ENCODE results near the gene APEH.

The APEH gene

GRCh38 chr3:49716169-49716568 lies 42.0 kb downstream of the APEH start:
- Histone ChIP-seq H3K9ac (ENCODE audit: insufficient read length) (no peak overlapping the region), H3K4me3 (no peak overlapping the region), H3K36me3 (ENCODE audit: insufficient read depth, low read length) (no peaks in the 10 kb centered on the region), H3K27ac (no peak overlapping the region), H3K9me3 (ENCODE audit: low read depth, low read length) (no peaks in the 10 kb centered on the region)
- TF ChIP-seq POLR2AphosphoS5 (IDR thresholded peaks at IDR 0.05; ENCODE audit: borderline replicate concordance, low read depth, low read length) (no peak), FOXP2 (optimal IDR thresholded peaks at IDR 0.05; ENCODE audit: control extremely low read depth, extremely low read length, insufficient read depth) (no peak), EZH2 (IDR thresholded peaks at IDR 0.05) (no peak)
- no peak for DNase-seq (ENCODE audit: low read depth, low spot score)

DNA sequence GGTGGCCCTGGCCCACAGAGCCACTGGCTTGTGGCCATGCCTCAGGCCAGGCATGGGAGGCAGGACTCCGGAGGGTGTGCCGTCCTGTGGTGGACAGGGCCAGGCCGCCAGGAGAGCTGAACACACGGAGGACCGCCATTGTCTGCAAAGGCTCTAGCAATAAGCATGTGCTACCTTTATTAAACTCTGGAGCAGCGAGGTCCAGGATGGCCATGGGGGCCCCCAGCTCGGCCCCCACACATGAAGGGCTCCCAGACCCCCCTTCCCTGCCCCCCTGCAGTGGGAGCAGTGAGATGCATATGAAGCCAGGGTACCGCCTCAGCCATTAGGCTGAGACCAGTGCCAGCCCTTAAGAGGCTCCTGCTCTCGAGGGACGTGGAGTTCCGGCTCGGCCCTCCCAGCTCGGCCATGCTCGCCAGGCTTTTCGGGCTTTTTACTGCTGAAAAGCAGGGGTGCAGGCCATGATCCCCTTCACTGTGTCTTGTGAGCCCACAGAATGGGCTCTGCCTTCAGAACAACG lies 42.6 kb downstream of the APEH start:
- Histone ChIP-seq H3K36me3 (ENCODE audit: insufficient read depth, low read length) (no peaks in the 10 kb centered on the region; the same call in 1 of the 2 replicates), H3K4me3 (no peak overlapping the region), H3K27ac (no peak overlapping the region), H3K9ac (ENCODE audit: insufficient read length) (no peak overlapping the region), H3K9me3 (ENCODE audit: low read depth, low read length) (no peaks in the 10 kb centered on the region)
- TF ChIP-seq FOXP2 (optimal IDR thresholded peaks at IDR 0.05; ENCODE audit: control extremely low read depth, extremely low read length, insufficient read depth) (no peak), POLR2AphosphoS5 (IDR thresholded peaks at IDR 0.05; ENCODE audit: borderline replicate concordance, low read depth, low read length) (no peak), EZH2 (IDR thresholded peaks at IDR 0.05) (no peak)
- no peak for DNase-seq (ENCODE audit: low read depth, low spot score)

DNA sequence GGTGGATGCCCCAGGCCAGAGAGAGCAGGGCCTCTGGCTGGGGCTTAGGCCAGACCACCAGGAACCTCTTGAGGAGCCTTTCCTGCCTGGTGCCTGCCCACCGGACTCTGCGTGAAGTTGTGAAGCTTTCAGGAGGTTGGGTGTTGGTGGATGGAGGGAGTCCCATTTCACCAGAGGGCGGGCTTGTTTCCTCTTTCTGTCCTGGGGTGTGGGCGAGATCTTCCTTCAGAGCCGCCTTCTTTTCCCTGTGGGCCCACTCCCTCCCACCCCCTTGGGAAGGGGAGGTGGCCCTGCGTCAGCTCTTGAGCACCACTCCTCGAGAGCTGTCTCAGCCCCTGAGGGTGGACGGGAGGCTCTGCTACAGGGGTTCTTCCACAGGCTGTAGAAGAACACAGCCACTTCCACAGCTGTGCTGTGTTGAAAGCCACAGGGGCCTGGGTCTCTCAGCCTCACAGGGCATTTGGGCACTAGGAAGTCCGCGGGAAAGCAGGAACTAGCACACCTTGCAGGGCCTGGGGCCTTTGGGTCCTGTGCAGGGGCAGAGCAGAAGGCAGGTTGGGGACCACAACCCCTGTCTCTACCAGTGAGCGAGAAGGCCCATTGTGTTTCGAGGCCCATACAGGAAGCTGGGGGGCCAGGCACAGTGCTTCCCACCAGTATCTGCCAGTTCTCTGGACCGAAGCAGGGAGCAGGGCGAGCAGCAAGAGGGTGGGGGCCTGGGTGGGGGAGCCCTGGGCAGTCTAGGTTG lies 43.2 kb downstream of the APEH start:
- no peaks in the 10 kb centered on the region; the same call in 1 of the 2 replicates for H3K36me3 ChIP-seq (ENCODE audit: insufficient read depth, low read length)
- no peak overlapping the region for H3K9ac ChIP-seq (ENCODE audit: insufficient read length)

DNA sequence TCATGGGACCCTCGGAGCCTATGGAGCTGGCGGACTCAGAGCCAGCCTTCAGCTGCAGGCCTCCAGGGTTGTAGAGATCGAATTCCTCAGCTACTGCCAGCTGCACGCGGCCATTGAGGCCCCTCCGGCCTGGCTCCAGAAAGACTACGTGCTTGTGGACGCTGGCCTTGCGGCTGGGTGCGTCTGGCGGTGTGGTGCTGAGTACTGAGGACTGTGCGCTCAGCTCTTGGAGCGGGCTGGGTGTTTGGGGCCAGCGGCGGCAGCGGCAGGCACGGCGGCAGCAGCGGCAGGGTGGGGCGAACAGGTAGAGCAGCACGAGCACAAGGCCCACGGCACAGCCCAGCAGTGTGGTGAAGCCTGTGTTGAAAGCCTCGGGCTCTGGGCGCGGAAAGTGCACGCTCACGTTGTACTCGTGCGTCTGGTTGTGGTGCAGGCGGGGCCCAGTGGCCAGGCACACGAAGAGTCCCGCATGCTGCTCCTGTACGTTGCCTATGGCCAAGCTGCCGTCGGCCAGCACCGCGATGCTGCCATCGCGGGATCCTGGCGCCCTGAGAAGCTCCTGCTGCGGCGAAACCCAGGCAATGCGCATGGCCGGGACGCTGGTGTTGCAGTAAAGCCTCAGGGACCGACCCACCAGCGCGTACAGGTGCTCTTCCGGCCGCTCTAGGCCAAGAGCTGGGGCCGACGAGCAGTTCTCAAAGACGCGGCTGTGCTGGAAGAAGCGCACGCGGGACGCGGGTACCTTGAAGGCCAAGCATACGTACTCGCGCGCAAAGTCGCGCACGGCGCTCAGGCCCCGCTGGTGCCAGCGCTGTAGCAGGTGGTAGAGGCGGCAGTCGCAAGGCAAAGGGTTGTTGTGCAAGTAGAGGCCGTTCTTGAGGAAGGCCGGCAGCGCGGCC lies 44.1 kb downstream of the APEH start:
- Histone ChIP-seq H3K4me3 (no peak overlapping the region), H3K36me3 (ENCODE audit: insufficient read depth, low read length) (no peaks in the 10 kb centered on the region; the same call in 1 of the 2 replicates), H3K9ac (ENCODE audit: insufficient read length) (no peak overlapping the region), H3K27ac (no peak overlapping the region), H3K9me3 (ENCODE audit: low read depth, low read length) (no peaks in the 10 kb centered on the region)
- DNase-seq (ENCODE audit: low read depth, low spot score), result no peak
- TF ChIP-seq EZH2 (IDR thresholded peaks at IDR 0.05), result no peak
- TF ChIP-seq POLR2AphosphoS5 (IDR thresholded peaks at IDR 0.05; ENCODE audit: borderline replicate concordance, low read depth, low read length), result no peak
- TF ChIP-seq FOXP2 (optimal IDR thresholded peaks at IDR 0.05; ENCODE audit: control extremely low read depth, extremely low read length, insufficient read depth), result no peak

More for the DNA sequence above, 43.2 kb downstream of the APEH start:
- no peak for DNase-seq (ENCODE audit: low read depth, low spot score)
- no peak overlapping the region for H3K27ac ChIP-seq
- no peak overlapping the region for H3K4me3 ChIP-seq
- no peaks in the 10 kb centered on the region for H3K9me3 ChIP-seq (ENCODE audit: low read depth, low read length)
- TF ChIP-seq POLR2AphosphoS5 (IDR thresholded peaks at IDR 0.05; ENCODE audit: borderline replicate concordance, low read depth, low read length) (no peak), FOXP2 (optimal IDR thresholded peaks at IDR 0.05; ENCODE audit: control extremely low read depth, extremely low read length, insufficient read depth) (no peak), EZH2 (IDR thresholded peaks at IDR 0.05) (no peak)

DNA sequence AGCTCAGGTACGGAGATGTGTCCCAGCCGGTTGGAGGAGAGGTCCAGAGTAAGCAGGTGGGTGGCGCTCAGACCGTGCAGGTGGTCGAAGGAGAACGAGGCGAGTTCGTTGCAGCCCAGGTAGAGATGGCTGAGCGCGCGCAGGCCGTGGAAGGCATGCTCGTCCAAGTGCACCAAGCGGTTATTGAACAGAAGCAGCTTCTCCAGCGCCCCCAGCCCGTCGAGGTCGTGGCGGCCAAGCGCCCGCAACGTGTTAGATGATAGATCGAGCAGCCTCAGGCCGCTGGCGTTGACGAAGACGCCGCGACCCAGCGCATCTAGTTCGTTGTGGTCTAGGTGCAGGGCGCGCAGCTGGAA lies 44.7 kb downstream of the APEH start:
- TF ChIP-seq EZH2 (IDR thresholded peaks at IDR 0.05) (no peak), FOXP2 (optimal IDR thresholded peaks at IDR 0.05; ENCODE audit: control extremely low read depth, extremely low read length, insufficient read depth) (no peak), POLR2AphosphoS5 (IDR thresholded peaks at IDR 0.05; ENCODE audit: borderline replicate concordance, low read depth, low read length) (no peak)
- no peak overlapping the region for H3K9ac ChIP-seq (ENCODE audit: insufficient read length)
- H3K4me3 ChIP-seq, result peak overlapping the region; percentile 66

DNA sequence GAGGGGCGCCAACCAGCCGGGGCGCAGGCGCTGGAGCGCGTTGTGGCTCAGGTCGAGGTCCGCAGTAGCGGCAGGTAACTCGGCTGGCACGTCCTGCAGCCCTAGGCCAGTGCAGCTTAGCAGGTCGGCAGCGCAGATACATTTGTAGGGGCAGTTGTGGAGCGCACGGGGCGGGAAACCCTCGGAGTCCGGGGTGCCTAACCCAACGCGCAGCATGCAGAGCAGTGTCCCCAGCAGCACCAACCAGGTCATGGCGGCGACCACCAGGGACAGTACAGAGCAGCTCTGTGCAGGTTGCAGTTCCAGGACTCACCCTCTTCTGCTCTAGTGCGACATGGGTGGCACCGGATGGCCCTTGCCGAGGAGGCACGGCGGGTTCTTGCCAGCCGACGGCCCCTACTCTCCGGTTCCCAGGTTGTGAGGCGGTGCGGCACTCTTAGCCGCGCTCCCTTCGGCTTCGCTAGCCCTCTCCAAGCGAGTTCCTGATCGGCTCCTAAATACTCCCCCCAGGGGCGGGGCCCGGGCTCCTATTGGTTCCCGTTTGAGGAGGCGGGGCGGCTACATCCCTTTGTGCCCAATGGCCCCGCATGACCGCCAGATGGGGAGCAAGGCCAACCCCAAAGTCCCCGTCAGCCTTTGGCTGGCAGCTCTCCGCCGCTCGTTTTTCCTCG lies 45.2 kb downstream of the APEH start, which contains the start of gene AMIGO3:
Gene AMIGO3, minus strand, starts transcription at position 471 of the 671 bp plus-strand sequence. Its CDS starts 219 bp downstream, at position 252.
- TF ChIP-seq POLR2AphosphoS5 (IDR thresholded peaks at IDR 0.05; ENCODE audit: borderline replicate concordance, low read depth, low read length) (peak; percentile 82), FOXP2 (optimal IDR thresholded peaks at IDR 0.05; ENCODE audit: control extremely low read depth, extremely low read length, insufficient read depth) (no peak)
- Histone ChIP-seq H3K9ac (ENCODE audit: insufficient read length) (no peak within 1 kb of the TSS), H3K4me3 (peak within 1 kb of the TSS; percentile 66), H3K36me3 (ENCODE audit: insufficient read depth, low read length) (no peaks in the 10 kb centered on the region; the same call in 1 of the 2 replicates), H3K9me3 (ENCODE audit: low read depth, low read length) (no peaks in the 10 kb centered on the region), H3K27ac (no peak within 1 kb of the TSS)
- DNase-seq (ENCODE audit: low read depth, low spot score), result peak; percentile 20

More for the DNA sequence above, 44.7 kb downstream of the APEH start:
- Histone ChIP-seq H3K9me3 (ENCODE audit: low read depth, low read length) (no peaks in the 10 kb centered on the region), H3K27ac (no peak overlapping the region), H3K36me3 (ENCODE audit: insufficient read depth, low read length) (no peaks in the 10 kb centered on the region; the same call in 1 of the 2 replicates)
- DNase-seq (ENCODE audit: low read depth, low spot score), result no peak

GRCh38 chr3:49720855-49721595 lies 46.9 kb downstream of the APEH start:
- Histone ChIP-seq H3K9ac (ENCODE audit: insufficient read length) (no peak overlapping the region), H3K36me3 (ENCODE audit: insufficient read depth, low read length) (no peaks in the 10 kb centered on the region; the same call in 1 of the 2 replicates), H3K4me3 (no peak overlapping the region), H3K9me3 (ENCODE audit: low read depth, low read length) (no peaks in the 10 kb centered on the region), H3K27ac (no peak overlapping the region)
- no peak for TF ChIP-seq FOXP2 (optimal IDR thresholded peaks at IDR 0.05; ENCODE audit: control extremely low read depth, extremely low read length, insufficient read depth)
- TF ChIP-seq EZH2 (IDR thresholded peaks at IDR 0.05), result no peak
- peak; percentile 13; the same call in 1 of the 2 replicates for TF ChIP-seq POLR2AphosphoS5 (IDR thresholded peaks at IDR 0.05; ENCODE audit: borderline replicate concordance, low read depth, low read length)
- no peak for DNase-seq (ENCODE audit: low read depth, low spot score)

All from SK-N-MC (cell line).